TTC549 (cell line): ENCODE measurements around the gene TUBA3D.
"Not testable (repeated sequence)": the region's sequence is repeated elsewhere in the genome, so short reads cannot be mapped to it uniquely, and the experiment has no call there.

Source experiments
- FAIRE-seq: peaks from 2 replicates; lab custom pipeline; 2012; peaks lifted over from hg19 to GRCh38; lab: Jason Lieb, UNC

TUBA3D gene

DNA sequence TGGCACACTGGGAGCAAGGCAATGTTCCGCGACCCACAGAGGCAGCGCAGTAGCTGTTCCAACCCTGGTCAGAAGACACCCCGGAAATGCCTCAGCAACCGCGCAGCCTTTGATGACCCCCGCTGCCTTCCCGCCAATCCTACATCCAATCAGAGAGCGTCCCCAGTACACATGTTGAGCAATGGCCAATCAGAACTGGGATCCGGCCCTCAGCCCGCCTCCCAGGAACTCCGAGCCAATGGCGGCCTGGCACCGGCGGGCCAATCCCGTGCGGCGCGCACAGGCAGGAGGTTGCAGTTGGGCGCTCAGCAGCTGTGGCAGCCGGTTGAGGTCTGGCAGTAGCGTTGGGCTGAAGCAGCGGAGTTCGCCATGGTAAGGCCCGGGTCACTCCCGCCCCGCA, at the start of gene TUBA3D:
TSS of gene TUBA3D (plus strand) at position 289 of the 400 bp plus-strand sequence. CDS start at position 370, 81 bp downstream.
- no peak for FAIRE-seq

DNA sequence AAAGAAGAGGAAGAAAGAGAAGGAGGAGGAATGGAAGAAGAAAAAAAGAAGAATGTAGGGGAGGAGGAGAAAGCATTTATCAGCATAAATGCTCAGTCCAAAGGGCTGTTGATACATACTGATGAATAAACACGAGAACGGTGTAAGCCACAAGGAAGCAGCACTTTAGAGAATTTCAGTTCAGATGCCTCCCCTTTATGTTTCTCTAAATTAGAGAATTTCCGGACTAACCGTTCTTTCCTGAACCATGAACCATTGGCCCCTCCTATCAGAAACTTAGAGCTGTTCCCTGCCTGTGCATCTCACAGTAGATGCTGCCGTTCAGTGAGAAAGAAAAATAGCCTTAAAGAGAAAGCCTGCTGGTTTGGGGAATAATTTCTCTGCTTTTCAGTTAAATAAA, 49.2 kb upstream of the TUBA3D start:
- no peak for FAIRE-seq

DNA sequence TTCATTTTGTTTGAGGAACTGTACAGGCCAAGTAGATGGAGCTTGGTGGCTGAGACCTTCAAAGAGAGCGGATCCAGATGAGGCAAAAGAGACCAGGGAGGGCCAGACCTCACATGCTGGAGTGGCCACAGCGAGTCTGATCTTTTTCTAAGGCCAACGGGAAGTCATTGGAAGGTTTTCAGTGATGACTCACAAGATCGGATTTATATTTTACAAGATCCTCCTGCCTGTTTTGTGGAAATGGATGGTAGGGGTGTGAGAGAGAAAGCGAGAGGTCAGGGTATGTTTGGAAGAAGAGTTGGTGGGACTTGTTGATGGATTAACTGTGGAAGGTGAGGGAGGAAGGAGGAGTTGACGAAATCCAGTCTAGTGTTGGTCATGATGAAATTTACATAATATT, 44.6 kb upstream of the TUBA3D start:
- FAIRE-seq = no peak

DNA sequence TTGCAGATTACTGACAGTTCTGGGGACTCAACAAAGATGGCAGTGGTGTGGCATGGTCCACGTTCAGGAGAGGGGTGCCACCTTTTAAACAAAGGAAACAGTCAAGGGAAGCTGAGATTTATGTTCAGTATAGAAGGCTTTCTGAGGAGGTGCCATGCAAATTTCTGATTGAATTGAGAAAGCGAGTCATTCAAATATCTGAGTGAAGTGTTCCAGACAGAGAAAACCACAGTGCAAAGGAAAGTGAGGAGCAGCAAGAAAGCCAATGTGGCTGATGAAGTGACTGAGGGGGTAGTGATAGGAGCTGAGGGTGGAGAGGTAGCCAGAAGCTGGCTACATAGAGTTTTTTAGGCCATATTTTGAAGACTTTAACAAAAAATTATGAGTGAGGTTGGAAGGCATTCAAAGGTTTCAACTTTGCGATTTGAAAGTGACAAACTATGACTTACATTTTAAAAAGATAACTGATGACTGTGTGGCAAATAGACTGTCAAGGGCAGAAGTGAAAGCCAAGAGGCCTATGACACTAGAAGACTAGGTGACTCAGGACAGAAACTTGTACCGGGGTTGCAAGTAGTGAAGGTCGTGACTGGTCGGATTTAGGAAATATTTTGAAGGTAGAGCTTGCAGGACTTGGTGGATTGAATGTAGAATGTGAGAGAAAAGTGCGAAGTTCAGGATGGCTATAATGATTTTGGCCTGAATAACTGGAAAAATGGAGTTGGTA, 35.0 kb upstream of the TUBA3D start:
- not testable (repeated sequence) for FAIRE-seq

DNA sequence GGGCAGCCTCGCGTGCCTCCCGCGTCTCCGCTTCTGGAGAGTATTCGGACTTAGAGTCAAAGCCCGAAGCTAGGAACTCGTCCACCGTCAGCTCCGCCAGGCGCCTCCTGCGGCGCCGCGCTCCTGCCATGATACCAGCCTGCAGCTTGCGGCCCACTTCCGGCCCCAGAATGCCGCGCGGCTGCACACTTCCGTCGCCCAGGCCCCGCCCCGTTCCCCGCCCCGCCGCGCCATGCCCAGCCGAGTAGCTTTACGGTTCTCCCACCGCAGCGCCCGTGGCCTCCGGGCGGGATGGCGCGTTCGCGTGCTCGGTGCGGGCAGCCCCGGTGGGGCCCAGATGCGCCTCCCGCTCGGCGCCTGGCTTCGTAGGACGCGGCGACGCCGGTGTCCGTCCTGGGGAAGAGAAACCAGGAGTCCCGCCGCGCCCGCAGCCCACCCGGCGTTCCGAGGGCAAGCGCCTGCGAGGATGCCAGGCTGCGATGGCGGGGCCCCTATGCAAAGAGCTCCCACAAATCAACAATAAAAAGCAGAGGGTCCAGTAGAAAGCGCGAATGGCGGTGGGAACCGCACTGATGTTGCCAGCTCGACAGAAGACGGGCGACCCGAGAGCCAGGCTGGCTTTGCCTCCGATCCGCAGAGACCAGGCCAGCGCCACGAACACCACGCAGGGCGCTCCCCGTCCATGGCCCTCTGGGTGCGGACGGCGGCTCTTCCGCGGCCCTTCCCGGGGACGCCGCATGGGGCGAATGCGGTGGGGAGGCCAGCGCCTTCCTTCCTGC, 31.0 kb upstream of the TUBA3D start:
- FAIRE-seq = not testable (repeated sequence)

DNA sequence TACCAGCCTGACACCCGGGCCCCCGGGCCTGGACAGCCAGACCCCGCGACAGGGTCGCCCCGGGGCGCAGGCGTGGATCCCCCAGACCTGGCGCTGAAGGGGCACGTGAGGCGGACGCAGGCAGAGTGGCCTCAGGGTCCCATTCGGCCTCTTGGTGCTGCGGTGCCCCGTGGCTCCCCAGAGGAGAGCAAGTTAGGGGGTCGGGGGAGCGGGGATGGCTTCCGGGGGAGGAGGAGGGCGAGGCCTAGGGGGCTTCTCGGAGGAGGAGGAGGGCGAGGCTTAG, 30.5 kb upstream of the TUBA3D start:
- FAIRE-seq = not testable (repeated sequence)

DNA sequence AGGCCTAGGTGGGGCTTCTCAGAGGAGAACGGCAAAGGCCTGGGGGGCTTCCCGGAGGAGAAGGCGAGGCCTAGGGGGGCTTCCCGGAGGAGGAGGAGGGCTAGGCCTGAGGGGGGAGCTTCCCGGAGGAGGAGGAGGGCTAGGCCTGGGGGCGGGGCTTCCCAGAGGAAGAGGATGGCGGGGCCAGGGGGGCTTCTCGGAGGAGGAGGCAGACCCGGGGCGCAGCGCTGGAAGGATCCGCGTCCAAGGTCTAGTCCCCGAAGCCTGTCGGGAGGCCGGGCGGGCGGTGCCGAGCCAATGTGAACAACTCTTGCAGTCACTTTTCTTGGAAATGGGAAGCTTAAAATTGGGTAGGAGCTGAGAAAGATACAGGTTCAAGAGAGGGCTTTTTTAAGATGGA, 30.0 kb upstream of the TUBA3D start:
- FAIRE-seq = no peak

DNA sequence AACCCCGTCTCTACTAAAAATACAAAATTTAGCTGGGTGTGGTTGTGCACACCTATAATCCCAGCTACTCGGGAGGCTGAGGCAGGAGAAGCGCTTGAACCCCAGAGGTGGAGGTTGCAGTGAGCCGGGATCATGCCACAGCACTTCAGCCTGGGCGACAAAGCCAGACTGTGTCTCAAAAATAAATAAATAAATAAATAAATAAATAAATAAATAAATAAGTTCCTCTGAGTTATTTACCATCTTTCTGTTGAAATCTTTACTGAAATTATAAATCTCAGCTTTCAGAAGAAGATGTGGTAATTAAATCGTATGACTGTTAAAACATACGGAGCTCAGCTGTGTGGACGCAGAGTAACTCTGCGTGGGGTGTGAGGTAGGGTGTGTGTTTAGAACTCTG, 27.9 kb upstream of the TUBA3D start:
- not testable (repeated sequence) for FAIRE-seq

DNA sequence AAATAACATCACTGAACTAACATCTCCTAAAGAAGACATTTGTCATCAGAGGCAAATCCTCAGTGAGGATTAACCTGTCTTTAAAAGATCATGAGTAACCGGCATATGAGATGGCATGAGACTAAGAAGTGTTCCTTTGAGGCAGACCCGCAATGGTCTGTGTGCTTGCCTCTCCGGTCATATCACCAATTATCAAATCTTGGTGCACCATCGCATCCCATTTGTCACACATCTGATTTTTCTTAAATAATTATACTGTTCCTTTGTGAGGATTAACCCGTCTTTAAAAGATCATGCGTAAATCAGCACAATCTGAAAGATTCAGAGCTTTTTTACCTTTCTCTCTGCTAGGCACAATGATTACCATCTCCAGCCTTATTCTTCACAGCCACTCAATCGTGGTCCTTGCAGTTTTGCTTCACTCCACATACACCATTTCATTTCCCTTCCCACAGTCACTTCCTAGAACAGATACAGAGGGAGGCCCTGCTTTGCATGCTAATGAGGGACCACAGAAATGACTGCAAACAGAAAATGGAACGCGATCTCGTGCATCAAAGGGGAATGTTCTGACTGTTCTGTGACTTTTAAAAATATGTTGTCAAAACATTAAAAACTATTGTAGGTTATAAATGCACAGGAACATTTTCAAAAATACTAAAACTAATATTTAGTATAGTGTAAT, 24.5 kb upstream of the TUBA3D start:
- not testable (repeated sequence) for FAIRE-seq

DNA sequence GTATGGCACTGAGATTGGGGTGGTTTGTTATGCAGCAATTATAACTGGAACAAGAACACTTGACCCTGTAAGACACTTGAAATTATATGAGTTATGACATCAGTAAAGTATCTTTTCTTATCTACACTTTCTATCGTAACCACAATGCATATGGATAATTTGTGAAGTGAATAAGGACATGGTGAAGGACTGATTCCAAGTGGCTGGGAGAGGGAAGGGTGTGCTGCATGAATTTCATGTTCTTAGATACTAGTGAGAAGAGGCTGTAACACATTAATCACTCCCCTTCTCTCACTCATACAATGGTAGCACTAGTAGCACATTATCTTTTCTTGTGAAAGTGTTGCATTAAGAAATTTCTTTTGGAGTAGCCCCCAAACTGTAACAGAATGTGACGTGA, 21.0 kb upstream of the TUBA3D start:
- FAIRE-seq = not testable (repeated sequence)

DNA sequence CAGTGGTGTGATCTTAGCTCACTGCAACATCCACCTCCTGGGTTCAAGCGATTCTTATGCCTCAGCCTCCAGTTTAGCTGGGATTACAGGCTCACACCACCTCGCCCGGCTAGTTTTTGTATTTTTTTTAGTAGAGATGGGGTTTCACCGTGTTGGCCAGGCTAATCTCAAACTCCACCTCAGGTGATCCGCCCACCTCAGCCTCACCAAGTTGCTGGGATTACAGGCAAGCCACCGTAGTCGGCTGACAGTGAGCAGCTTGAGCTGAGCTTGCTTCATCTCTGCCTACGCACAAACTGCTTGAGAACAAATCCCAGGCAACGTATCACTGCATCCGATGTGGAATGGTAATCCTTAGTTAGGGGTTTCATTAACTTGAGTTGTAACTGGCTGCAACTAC, 8.2 kb upstream of the TUBA3D start:
- not testable (repeated sequence) for FAIRE-seq

DNA sequence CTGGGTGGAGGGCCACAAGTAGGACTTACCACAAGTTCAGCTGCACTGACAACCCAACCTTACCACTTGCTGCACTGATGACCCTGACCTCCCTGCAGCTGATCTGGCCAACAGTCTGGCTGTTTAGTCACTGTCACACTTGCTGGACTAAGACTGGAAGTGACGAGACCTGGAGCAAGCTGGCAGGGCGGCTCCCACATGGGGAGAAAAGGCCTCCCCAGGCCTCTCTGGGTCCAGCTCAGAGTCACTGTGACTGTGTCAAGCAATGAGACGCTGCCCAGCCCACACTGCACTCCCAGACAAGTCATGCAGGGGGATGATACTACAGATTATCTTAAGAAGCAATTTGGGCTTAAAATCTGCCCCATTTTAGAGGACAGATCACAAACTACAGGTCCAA, 5.0 kb upstream of the TUBA3D start:
- FAIRE-seq = not testable (repeated sequence)

DNA sequence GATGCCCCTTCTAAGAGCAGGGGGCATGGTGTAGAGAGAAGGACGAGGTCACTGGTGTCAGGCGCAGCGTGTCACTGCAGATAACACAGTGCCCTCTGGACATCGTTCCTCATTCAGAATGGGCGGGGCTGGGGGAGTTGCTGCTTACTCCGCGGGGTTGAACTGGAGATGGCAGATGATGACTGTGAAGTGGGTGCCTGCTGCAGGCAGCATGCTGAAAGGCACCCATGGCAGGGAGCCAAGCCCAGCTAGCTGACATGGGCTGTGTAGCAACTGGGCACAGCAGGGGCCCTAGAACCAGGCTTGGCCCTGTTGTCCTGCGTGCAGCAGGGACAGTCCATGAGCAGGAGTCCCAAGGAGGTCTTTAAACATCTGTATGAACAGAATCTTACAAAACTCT, 4.3 kb upstream of the TUBA3D start:
- not testable (repeated sequence) for FAIRE-seq

DNA sequence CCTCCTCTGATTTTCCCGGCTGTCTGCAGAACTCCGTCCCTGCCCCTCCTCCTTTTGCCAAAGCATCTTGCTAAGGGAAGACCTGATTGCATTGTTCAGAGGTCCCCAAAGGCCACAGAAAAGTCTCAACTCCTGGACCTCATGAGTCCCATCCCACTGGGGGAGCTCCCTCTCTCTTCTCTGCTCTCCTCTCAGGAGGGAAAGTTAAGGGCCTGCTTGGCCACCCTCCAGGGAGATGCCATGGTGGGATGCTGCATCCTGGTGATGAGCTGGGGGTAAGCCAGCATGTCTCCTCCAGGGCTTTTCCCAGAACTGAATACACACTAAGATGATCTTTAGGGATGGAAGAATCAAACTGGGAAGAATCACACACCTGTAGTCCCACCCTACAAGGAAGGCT, 2.7 kb upstream of the TUBA3D start:
- not testable (repeated sequence) for FAIRE-seq

DNA sequence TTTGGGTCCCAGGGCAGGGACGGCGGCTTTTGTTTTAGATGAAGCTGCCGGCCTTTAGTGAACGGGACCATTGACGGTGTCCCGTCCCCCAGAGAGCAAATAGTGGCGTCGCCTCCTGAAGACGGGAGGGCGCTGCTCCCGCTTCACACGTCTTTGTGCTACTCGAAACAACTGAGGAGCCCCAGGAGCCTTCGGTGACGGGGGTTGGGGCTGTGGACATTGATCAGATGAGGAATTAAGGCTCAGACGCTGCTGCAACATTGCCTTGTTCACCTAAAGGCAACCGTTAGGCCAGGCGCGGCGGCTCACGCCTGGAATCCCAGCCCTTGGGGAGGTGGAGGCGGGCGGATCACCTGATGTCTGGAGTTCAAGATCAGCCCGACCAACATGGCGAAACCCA, 444 bp downstream of the TUBA3D start:
- FAIRE-seq = not testable (repeated sequence)

DNA sequence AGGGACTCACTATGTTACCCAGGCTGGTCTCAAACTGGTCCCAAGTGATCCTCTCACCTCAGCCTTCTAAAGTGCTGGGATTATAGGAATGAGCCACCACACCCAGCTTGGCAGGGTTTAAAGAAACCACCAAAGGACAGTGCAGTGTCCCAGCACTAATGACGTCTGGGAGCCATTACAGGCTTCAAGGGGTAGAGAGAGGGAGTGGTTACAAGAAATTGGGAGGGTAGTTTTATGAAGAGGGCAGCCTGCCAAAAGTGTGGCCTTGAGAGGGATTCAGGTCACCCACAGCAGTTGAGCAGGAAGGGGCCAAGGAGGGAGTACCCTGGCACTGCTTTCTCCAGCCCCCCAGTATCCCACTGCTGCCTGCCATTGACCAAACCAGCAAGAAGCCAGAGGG, 1.3 kb downstream of the TUBA3D start:
- FAIRE-seq = not testable (repeated sequence)

DNA sequence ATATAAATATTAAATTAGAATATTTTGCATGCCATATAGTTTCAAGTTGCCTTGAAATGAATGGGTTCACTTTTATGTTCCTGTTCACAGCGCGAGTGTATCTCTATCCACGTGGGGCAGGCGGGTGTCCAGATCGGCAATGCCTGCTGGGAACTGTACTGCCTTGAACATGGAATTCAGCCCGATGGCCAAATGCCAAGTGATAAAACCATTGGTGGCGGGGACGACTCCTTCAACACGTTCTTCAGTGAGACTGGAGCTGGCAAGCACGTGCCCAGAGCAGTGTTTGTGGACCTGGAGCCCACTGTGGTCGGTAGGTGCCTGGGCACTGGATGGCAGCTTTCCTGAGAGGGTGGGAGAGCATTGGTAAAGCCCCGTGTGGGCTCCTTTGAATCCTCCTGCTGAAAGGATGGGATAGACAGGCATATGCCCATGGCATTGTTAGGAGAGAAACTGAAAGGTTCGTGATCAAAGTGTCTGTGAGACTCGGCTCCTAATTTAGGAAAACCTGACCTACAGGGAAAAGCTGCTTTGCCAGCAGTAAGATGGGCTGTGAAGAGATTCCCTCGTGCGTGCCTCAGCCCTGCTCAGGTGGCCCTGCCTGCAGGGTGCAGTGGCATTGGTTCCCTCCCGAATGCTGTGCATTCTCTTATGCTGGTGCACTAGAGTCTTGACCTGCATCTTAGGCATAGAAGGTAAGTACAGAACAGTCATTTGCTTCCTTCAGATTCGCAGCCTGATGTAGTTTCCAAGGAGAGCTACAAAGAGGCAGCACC, 2.3 kb downstream of the TUBA3D start:
- not testable (repeated sequence) for FAIRE-seq

DNA sequence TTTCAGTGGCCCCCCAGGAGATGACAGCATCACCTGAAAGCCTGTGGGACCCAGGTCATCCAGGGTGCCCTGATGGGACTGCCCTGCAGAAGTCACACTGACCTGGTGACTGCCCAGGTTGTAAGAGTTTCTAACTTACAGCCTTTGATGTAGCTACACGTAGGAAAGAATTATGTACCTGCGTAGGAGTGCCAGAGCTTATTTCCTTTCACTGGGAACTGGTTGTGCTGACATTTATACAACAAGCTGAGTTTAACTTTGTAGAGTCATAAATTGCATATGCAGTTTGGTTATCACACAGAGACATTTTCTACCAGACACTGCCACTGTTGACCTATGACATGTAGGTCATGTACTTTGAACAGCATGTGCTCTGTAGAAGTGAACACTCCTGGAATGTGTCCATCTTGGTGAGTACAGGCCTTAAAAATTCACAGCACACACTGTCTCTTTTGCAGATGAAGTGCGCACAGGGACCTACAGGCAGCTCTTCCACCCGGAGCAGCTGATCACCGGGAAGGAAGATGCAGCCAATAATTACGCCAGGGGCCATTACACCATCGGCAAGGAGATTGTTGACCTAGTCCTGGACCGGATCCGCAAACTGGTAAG, 3.0 kb downstream of the TUBA3D start:
- FAIRE-seq = not testable (repeated sequence)

DNA sequence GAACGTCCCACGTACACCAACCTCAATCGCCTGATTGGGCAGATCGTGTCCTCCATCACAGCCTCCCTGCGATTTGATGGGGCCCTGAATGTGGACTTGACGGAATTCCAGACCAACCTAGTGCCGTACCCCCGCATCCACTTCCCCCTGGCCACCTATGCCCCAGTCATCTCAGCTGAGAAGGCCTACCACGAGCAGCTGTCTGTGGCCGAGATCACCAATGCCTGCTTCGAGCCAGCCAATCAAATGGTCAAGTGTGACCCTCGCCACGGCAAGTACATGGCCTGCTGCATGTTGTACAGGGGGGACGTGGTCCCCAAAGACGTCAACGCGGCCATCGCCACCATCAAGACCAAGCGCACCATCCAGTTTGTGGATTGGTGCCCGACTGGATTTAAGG, 4.4 kb downstream of the TUBA3D start:
- FAIRE-seq = not testable (repeated sequence)

DNA sequence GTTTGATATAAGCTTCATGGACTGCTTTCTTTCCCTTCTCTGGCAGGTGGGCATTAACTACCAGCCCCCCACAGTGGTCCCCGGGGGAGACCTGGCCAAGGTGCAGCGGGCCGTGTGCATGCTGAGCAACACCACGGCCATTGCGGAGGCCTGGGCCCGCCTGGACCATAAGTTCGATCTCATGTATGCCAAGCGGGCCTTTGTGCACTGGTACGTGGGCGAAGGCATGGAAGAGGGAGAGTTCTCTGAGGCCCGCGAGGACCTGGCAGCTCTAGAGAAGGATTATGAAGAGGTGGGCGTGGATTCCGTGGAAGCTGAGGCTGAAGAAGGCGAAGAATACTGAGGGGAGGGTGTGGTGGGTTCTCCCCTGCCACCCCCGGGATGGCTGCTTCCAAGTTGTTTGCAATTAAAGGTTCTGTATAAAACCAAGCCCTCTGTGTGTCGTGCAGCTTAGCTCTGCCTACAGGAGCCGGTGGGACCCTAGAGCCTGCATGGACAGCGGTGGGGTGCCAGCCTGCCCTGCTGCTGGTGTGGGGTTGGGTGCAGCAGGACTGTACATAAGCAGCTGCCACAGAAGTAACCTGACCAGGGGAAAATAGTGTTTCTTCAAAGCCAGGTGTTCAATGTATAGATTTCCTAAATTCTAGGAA, 6.7 kb downstream of the TUBA3D start:
- not testable (repeated sequence) for FAIRE-seq
